GM06990 (cell line): ENCODE data around the gene HTATIP2.

Experiments
- DNase-seq: peaks from one replicate; pipeline ENCODE4 v3.0.0-alpha.2; 2011; ENCODE audit not compliant: insufficient read length; ENCODE audit errors: extremely low read depth
- H3K27me3 ChIP-seq: replicated peaks from 2 replicates; pipeline ENCODE4 v1.6.0; 2011; ENCODE audit warnings: low read length; ENCODE audit not compliant: control insufficient read depth, insufficient read depth
- H3K36me3 ChIP-seq: 2 replicates; pipeline ENCODE4 v1.5.1; 2011; ENCODE audit warnings: low read length; ENCODE audit not compliant: control insufficient read depth, insufficient read depth
- H3K4me3 ChIP-seq: replicated peaks from 2 replicates; pipeline ENCODE4 v1.5.1; 2011; ENCODE audit warnings: low read depth, mild to moderate bottlenecking, control low read depth, low read length
- TF ChIP-seq, protein P1 (sequence below): IDR thresholded peaks from 2 replicates; pipeline ENCODE4 v1.5.1; 2011; ENCODE audit warnings: low read length, control low read depth, mild to moderate bottlenecking, inconsistent platforms; ENCODE audit not compliant: insufficient read depth, poor library complexity, severe bottlenecking

Gene HTATIP2

DNA sequence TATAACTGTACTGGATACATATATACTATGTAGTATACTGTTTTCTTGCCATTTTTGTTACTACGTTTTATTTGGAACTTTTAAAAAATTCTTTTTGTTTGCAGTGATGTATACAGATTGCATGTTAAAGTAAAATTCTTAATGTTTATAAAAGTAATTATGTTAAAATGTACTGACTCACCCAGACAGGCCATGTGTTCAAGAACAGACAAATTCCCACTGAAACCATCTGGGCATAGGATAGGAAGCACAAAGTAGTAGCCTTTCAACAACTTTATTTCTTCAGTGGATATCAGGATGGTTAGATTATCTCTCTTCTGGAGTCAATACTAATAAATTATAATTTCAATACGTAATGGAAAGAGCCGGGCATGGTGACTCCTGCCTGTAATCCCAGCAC lies 43.8 kb downstream of the HTATIP2 start:
- H3K4me3 ChIP-seq = no peak overlapping the region
- H3K36me3 ChIP-seq = no peaks in the 10 kb centered on the region
- TF ChIP-seq, protein P1, sequence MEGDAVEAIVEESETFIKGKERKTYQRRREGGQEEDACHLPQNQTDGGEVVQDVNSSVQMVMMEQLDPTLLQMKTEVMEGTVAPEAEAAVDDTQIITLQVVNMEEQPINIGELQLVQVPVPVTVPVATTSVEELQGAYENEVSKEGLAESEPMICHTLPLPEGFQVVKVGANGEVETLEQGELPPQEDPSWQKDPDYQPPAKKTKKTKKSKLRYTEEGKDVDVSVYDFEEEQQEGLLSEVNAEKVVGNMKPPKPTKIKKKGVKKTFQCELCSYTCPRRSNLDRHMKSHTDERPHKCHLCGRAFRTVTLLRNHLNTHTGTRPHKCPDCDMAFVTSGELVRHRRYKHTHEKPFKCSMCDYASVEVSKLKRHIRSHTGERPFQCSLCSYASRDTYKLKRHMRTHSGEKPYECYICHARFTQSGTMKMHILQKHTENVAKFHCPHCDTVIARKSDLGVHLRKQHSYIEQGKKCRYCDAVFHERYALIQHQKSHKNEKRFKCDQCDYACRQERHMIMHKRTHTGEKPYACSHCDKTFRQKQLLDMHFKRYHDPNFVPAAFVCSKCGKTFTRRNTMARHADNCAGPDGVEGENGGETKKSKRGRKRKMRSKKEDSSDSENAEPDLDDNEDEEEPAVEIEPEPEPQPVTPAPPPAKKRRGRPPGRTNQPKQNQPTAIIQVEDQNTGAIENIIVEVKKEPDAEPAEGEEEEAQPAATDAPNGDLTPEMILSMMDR = no peak
- DNase-seq = no peak
- H3K27me3 ChIP-seq = no peaks in the 10 kb centered on the region

DNA sequence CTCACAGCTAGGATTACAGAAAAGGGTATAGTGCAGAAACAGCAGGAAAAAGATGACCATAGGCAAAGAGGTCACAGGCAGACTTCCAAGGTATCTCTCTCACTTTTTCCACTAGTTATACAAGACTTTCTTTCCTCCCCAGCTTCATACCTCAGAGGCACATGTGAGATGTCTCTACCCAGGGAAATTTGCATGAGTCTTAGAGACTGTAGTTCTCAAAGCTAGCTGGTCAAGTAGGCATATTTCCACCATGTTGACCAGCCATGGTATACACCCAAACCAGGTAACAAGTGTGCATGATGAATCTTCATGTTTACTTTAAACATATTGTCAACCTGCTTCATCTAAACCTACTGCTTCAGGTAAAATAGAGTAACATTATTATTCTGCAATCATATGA lies 51.9 kb downstream of the HTATIP2 start:
- peaks cover 3% of the 10 kb centered on the region for H3K36me3 ChIP-seq

DNA sequence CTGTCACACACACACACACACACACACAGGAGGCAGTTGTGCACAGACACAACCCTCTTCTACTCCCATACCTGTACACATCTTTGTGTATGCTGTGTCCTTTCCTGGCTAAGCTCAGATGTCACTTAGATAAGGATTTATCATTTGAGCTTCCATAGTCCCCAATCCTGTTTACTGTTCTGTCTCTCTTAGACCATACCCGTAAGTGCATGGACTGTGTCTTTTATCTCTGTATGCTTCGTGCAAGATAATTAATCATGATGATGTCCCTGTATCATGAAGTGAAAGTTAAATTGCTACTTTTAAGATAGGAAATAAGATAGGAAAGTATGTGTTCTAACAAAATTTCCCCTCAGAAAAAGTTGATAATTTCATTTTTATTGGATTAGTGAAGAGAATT lies 54.3 kb downstream of the HTATIP2 start:
- DNase-seq = no peak
- peaks cover 3% of the 10 kb centered on the region for H3K36me3 ChIP-seq
- TF ChIP-seq, protein P1 = no peak

More for the DNA sequence above, 51.9 kb downstream of the HTATIP2 start:
- TF ChIP-seq, protein P1 = no peak
- no peaks in the 10 kb centered on the region for H3K27me3 ChIP-seq
- H3K4me3 ChIP-seq = no peak overlapping the region
- DNase-seq = no peak

DNA sequence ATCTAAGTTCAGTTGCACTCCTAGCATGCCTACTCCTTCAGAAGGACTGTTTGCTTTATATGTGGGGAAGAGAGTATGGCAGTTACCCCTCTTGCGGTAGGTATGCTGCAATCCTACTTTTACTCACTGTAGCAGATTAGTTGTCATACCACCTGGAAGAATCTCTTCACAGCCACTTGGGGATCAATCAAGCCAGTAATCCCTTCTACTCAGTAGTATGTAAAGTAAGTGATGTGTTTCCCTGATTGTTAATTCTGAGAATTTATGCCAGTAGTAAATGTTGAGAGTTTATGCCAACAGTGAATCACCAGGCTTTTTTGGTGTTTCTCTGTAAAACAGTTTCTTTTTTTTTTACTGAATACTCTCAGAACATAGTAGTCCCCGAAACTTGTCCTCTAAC lies 58.4 kb downstream of the HTATIP2 start:
- TF ChIP-seq, protein P1 = no peak
- no peak for DNase-seq
- H3K36me3 ChIP-seq = no peaks in the 10 kb centered on the region; the same call in none of the 2 replicates
- H3K27me3 ChIP-seq = no peaks in the 10 kb centered on the region
- no peak overlapping the region for H3K4me3 ChIP-seq

More for the DNA sequence above, 54.3 kb downstream of the HTATIP2 start:
- Histone ChIP-seq H3K27me3 (no peaks in the 10 kb centered on the region), H3K4me3 (no peak overlapping the region)

DNA sequence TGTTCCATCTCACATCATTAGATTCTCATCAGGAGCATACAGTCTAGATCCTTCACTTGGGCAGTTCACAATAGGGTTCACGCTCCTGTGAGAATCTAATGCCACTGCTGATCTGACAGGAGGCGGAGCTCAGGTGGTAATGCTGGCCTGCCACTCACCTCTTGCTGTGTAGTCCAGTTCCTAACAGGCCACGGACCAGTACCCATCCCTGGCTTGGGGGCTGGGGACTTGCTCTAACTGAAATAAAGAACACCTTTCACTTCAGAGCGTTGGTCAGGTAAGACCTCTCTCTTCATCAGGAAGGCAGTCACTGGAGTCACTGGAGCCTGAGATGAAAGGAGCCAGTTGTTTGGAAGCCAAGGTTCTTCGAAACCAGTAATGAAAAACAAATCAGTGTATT lies 65.7 kb downstream of the HTATIP2 start:
- Histone ChIP-seq H3K36me3 (peaks cover 1% of the 10 kb centered on the region; the same call in 1 of the 2 replicates), H3K4me3 (no peak overlapping the region), H3K27me3 (no peaks in the 10 kb centered on the region)
- DNase-seq = no peak
- TF ChIP-seq, protein P1 = no peak
